ENCODE results near the gene RMRP.

The RMRP gene

GRCh38 chr9:35700942-35701341 is 43.1 kb upstream of the RMRP start (continued):
- TF ChIP-seq ZBTB44 (tag by site-specific recombination; IDR thresholded peaks at IDR 0.05) (no peak), KLF7 (tag by site-specific recombination; IDR thresholded peaks at IDR 0.05; ENCODE audit: borderline replicate concordance) (no peak), ZNF324 (tag by site-specific recombination; IDR thresholded peaks at IDR 0.05) (no peak), ZSCAN5A (tag by site-specific recombination; IDR thresholded peaks at IDR 0.05) (no peak)

- ChIA-PET CTCF (interaction anchor here (0.7 to 1.2 kb wide), 3 partner anchors 9 to 53 kb away, joined by 3 to 4 read pairs (median 3); no protein-coding TSS in a partner anchor), POLR2A (interaction anchor here (1.3 kb wide), 1 partner anchor 32 kb away, joined by 3 read pairs; the partner anchor contains the start of genes CREB3 and TLN1)
- H3K36me3 ChIP-seq (ENCODE audit: control insufficient read depth in 2 of 2, insufficient read depth in 1 of 2, low read length in 2 of 2) = peaks cover 27 to 94% of the 10 kb centered on the region in 2 experiments
- no peak overlapping the region for H3K4me3 ChIP-seq (ENCODE audit: low read depth, low read length)
- no peaks in the 10 kb centered on the region for H3K4me1 ChIP-seq (ENCODE audit: control insufficient read depth, insufficient read depth, low read length)
- no peak overlapping the region for H3K27ac ChIP-seq (ENCODE audit: extremely low read depth, low read depth, low read length)
- H3K9me3 ChIP-seq (ENCODE audit: control insufficient read depth, insufficient read depth, low read depth, low read length) = no peaks in the 10 kb centered on the region
- TF ChIP-seq KLF9 (tag by site-specific recombination; IDR thresholded peaks at IDR 0.05; ENCODE audit: low read depth) = no peak
- no peak for TF ChIP-seq ZNF169 (tag by site-specific recombination; IDR thresholded peaks at IDR 0.05)
- TF ChIP-seq ZNF501 (tag by site-specific recombination; IDR thresholded peaks at IDR 0.05) = no peak
- no peak for TF ChIP-seq ZNF133 (tag by site-specific recombination; IDR thresholded peaks at IDR 0.05)
- no peak for TF ChIP-seq ZBTB20 (tag by site-specific recombination; IDR thresholded peaks at IDR 0.05)
- TF ChIP-seq ZEB2 (tag by site-specific recombination; IDR thresholded peaks at IDR 0.05) = no peak
- no peak for TF ChIP-seq ZNF146 (tag by site-specific recombination; IDR thresholded peaks at IDR 0.05)
- TF ChIP-seq FEZF1 (tag by site-specific recombination; IDR thresholded peaks at IDR 0.05) = no peak
- no peak for TF ChIP-seq ZNF24 (tag by site-specific recombination; IDR thresholded peaks at IDR 0.05)
- no peak for TF ChIP-seq TCF7L2 (IDR thresholded peaks at IDR 0.05; ENCODE audit: borderline replicate concordance, low read depth, low read length)
- TF ChIP-seq ZNF280D (tag by site-specific recombination; IDR thresholded peaks at IDR 0.05) = no peak
- no peak for TF ChIP-seq ZNF677 (tag by site-specific recombination; IDR thresholded peaks at IDR 0.05)
- TF ChIP-seq ZNF660 (tag by site-specific recombination; IDR thresholded peaks at IDR 0.05) = no peak
- TF ChIP-seq ZNF274 (IDR thresholded peaks at IDR 0.05; ENCODE audit: low read length) = no peak
- TF ChIP-seq ZNF274 (tag by site-specific recombination; IDR thresholded peaks at IDR 0.05; ENCODE audit: borderline replicate concordance) = no peak
- TF ChIP-seq IKZF3 (tag by site-specific recombination; IDR thresholded peaks at IDR 0.05) = no peak
- no peak for TF ChIP-seq ZNF221 (tag by site-specific recombination; IDR thresholded peaks at IDR 0.05; ENCODE audit: borderline replicate concordance)
- TF ChIP-seq ZNF777 (tag by site-specific recombination; IDR thresholded peaks at IDR 0.05; ENCODE audit: borderline replicate concordance) = no peak
Measured at GRCh38 chr9:35700031-35700430, 42.2 kb upstream of the RMRP start.

Data from HEK293 (cell line).